Adrenal gland (tissue), 5 donors: Measurements from ENCODE around the gene TFF1.

Source experiments
- POLR2A ChIP-seq, 2 donors: fragments of 450-650 bp; IDR thresholded peaks; one replicate each; pipeline ENCODE4 v1.6.1; 2017; ENCODE audit warnings: antibody characterized with exemption in 2 of 2, mild to moderate bottlenecking in 2 of 2, moderate library complexity in 1 of 2
- TF ChIP-seq, protein P1 (sequence below), 6 experiments: fragments of 450-650 bp in 4 of 6; fragments of 200-600 bp in 2 of 6; sonication (generic) in 1 of 6; IDR thresholded peaks; 1 replicate in 5 of 6; 2 replicates in 1 of 6; pipeline versions ENCODE4 v1.5.1 to v1.8.0; 2016 to 2021; ENCODE audit warnings: antibody characterized with exemption in 6 of 6, mild to moderate bottlenecking in 2 of 6, moderate library complexity in 1 of 6
- donor health status: DM: no; HTN: no; CAD: no.

DNA sequence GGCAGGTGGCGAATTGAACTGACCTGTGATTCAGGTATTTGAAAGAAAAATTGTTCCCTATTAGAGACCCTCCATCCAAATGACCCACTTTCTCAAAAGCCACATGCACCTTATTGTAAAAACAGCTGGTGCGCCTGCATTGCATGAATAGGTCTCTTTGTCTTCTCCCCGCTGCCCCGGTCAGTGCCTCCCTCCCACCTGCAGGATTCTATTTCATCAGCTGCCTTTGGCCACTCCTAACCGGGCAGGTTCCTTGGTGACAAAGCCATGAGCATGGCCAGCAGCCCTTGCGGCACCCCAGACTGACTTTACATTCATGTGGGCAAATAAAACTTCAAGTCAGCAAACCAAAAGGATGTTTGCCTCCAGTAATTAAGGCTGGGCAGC, 23.1 kb upstream of the TFF1 start:
- TF ChIP-seq, protein P1, sequence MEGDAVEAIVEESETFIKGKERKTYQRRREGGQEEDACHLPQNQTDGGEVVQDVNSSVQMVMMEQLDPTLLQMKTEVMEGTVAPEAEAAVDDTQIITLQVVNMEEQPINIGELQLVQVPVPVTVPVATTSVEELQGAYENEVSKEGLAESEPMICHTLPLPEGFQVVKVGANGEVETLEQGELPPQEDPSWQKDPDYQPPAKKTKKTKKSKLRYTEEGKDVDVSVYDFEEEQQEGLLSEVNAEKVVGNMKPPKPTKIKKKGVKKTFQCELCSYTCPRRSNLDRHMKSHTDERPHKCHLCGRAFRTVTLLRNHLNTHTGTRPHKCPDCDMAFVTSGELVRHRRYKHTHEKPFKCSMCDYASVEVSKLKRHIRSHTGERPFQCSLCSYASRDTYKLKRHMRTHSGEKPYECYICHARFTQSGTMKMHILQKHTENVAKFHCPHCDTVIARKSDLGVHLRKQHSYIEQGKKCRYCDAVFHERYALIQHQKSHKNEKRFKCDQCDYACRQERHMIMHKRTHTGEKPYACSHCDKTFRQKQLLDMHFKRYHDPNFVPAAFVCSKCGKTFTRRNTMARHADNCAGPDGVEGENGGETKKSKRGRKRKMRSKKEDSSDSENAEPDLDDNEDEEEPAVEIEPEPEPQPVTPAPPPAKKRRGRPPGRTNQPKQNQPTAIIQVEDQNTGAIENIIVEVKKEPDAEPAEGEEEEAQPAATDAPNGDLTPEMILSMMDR (IDR thresholded peaks at IDR 0.05): no peak
- no peak for TF ChIP-seq POLR2A (IDR thresholded peaks at IDR 0.05)
